Ovary (tissue), 9 donors: ENCODE measurements around the gene REEP6. TPM values are rescaled to one million over a fixed set of nuclear protein-coding genes. Genes with fewer than 3 reads are reported as not detected.

Experiments
- DNase-seq, 5 donors: peaks; one replicate each; pipeline ENCODE4 v3.0.0-alpha.2; 2019 to 2020
- H3K27ac ChIP-seq, 2 donors: fragments of 200-600 bp; one replicate each; pipeline versions ENCODE4 v1.5.1 to v1.8.0; 2019 to 2022
- H3K27me3 ChIP-seq: fragments of 200-600 bp; one replicate; pipeline ENCODE4 v1.8.0; 2022
- H3K36me3 ChIP-seq: fragments of 200-600 bp; sonication (generic); one replicate; pipeline ENCODE4 v1.5.1; 2019
- H3K4me1 ChIP-seq: one replicate; pipeline ENCODE4 v1.8.1; 2013; ENCODE audit warnings: mild to moderate bottlenecking, moderate library complexity; ENCODE audit not compliant: insufficient read depth
- H3K4me3 ChIP-seq: fragments of 200-600 bp; sonication (generic); one replicate; pipeline ENCODE4 v1.5.1; 2017
- H3K9me3 ChIP-seq, 2 donors: fragments of 200-600 bp in 1 of 2; sonication (generic) in 1 of 2; one replicate each; pipeline versions ENCODE4 v1.5.1 to v1.8.1; 2013 to 2019; ENCODE audit warnings: mild to moderate bottlenecking in 1 of 2, moderate library complexity in 1 of 2
- EP300 ChIP-seq: sonication (generic); formaldehyde crosslinking; IDR thresholded peaks from one replicate; pipeline ENCODE4 v1.6.1; 2017; ENCODE audit warnings: antibody characterized with exemption
- POLR2A ChIP-seq: fragments of 450-650 bp; IDR thresholded peaks from one replicate; pipeline ENCODE4 v1.6.1; 2017; ENCODE audit warnings: antibody characterized with exemption, mild to moderate bottlenecking, moderate library complexity
- WGBS, 3 donors: extraction: QIAGEN DNeasy Blood & Tissue Kit in 1 of 3; methylation state at CpG; one replicate each; pipeline versions ENCODE4 v1.1.5 to v1.1.7; 2013 to 2017; 5-methylcytosine and 5-hydroxymethylcytosine counted together
- intact Hi-C, 4 donors: fragments of 100-400 bp; cut with DNase I; formaldehyde crosslinking; loops; one replicate each; pipeline versions ENCODE4 v1.11.0 to v1.15.1; 2022 to 2023
- polyA plus RNA-seq, 2 donors: library from polyadenylated mRNA; stranded (reverse); fragments of 200-250 nt in 1 of 2; fragments of 350-450 nt in 1 of 2; fragmentation: Illumina TruSeq in 1 of 2; extraction: RNeasy Lipid Tissue Mini Kit (QIAGEN cat#74804) in 1 of 2; gene quantifications; one replicate each; pipeline ENCODE4 v1.2.3, GENCODE V29; 2013 to 2014
- total RNA-seq, 7 donors: library from RNA; depleted of rRNA in 2 of 7; stranded (reverse); fragments of >200 nt in 2 of 7; fragmentation: NEBNext Ultra II Directional in 3 of 7; extraction: Animal tissue kit (Norgen Biotek cat#: 25700) in 3 of 7; gene quantifications; one replicate each; pipeline versions ENCODE4 v1.1.0 to v1.2.4, GENCODE V29; 2016 to 2023
- TF ChIP-seq, protein P1 (sequence below), 3 donors: fragments of 450-650 bp in 2 of 3; fragments of 200-600 bp in 1 of 3; IDR thresholded peaks; one replicate each; pipeline versions ENCODE4 v1.5.1 to v1.8.0; 2016 to 2022; ENCODE audit warnings: antibody characterized with exemption in 3 of 3, mild to moderate bottlenecking in 1 of 3
- donor health status: DM: no; HTN: no; CAD: no; lungs with moderate emphysema.
- donor health status: DM: no; HTN: no; CAD: no.
- donor health status: Bipolar disorder and iron deficiency.
- donor health status: DM: yes; HTN: yes; CAD: no.
- donor health status: DM: no; HTN: no; CAD: no.
- donor health status: DM: yes; HTN: yes; CAD: no.

The REEP6 gene
- total and polyA plus RNA-seq, 9 donors = 2.9 to 13.0 (median 9.2) TPM

DNA sequence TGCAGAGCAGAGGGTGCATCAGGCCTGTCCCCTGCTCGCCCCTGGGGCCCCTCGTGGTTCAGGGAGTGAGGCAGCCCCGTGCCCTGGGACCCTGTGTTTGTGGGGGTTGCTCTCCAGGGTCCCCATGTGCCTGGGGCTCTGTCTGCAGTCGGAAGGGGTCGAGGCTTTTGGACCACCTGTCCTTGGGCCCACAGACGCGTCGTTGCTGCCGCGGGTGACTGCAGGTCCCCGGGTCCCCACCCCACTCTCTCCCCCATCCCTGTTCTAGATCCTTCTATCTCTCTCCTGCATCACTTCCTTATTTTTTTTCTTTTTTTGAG lies 2.7 kb upstream of the REEP6 start:
- Histone ChIP-seq H3K27me3 (no peaks in the 10 kb centered on the region), H3K9me3 (no peaks in the 10 kb centered on the region), H3K4me1 (peaks cover 19% of the 10 kb centered on the region), H3K4me3 (no peak overlapping the region), H3K27ac (no peak overlapping the region), H3K36me3 (no peaks in the 10 kb centered on the region)
- WGBS, 3 donors = 89 to 93% (median 89%) methylated on average over 11 of the region's 11 CpGs
- TF ChIP-seq POLR2A = no peak
- no peak for TF ChIP-seq EP300
- TF ChIP-seq, protein P1, sequence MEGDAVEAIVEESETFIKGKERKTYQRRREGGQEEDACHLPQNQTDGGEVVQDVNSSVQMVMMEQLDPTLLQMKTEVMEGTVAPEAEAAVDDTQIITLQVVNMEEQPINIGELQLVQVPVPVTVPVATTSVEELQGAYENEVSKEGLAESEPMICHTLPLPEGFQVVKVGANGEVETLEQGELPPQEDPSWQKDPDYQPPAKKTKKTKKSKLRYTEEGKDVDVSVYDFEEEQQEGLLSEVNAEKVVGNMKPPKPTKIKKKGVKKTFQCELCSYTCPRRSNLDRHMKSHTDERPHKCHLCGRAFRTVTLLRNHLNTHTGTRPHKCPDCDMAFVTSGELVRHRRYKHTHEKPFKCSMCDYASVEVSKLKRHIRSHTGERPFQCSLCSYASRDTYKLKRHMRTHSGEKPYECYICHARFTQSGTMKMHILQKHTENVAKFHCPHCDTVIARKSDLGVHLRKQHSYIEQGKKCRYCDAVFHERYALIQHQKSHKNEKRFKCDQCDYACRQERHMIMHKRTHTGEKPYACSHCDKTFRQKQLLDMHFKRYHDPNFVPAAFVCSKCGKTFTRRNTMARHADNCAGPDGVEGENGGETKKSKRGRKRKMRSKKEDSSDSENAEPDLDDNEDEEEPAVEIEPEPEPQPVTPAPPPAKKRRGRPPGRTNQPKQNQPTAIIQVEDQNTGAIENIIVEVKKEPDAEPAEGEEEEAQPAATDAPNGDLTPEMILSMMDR (IDR thresholded peaks at IDR 0.05) = no peak
- intact Hi-C loops = no loop called here
- peak in 3 of 5 donors; percentile 15 to 42 (median 29) for DNase-seq

DNA sequence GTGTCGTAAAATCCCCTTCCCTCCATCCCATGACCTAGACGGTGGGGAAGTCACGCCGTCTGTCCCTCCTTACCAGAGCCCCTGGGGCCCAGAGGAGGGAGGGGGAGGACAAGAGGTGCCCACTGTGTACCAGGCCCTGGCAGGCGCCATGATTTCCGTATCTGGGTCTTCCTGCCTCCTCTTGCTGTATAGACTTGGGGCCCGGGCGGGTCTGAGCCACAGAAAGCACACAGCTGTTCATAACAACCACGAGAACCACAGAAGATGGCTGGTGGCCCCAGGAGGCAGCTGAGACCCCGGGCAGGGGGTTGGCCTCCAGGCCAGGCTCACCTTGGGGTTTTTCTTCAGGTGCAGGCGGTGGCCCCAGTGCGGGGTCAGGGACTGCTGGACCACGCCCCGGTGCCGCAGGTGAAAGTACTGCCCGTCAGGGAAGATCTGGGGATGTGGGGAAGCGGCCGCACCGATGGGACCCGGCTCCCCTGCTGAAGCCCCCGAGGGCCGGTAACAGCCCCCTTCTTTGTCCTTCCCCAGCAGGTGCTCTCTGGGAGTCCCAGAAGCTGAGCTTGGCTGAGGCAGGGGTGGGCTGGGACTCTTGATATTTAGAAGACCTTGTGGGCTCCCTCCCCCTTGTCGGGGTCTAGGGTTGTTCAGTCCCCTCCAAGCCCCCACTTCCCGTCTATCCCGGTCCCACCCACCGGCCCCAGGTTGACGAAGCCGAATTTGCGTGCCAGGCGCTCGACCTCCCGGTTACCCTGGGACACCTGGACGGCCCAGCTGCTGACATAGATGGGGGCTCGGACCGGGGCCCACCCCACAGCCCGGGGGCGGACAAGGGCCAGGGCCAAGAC lies 1.3 kb upstream of the REEP6 start:
- intact Hi-C loops = no loop called here
- no peaks in the 10 kb centered on the region for H3K36me3 ChIP-seq
- H3K9me3 ChIP-seq = no peaks in the 10 kb centered on the region
- WGBS, 3 donors = 21 to 26% (median 25%) methylated on average over 35 to 37 of the region's 37 CpGs
- H3K4me1 ChIP-seq = peaks cover 21% of the 10 kb centered on the region
- H3K4me3 ChIP-seq = peak overlapping the region; percentile 60
- TF ChIP-seq EP300 (no peak), POLR2A (no peak)
- TF ChIP-seq, protein P1 (IDR thresholded peaks at IDR 0.05) = no peak
- H3K27ac ChIP-seq = peak overlapping the region; percentile 44 to 63
- peak in 1 of 5 donors; percentile 47 for DNase-seq
- no peaks in the 10 kb centered on the region for H3K27me3 ChIP-seq

DNA sequence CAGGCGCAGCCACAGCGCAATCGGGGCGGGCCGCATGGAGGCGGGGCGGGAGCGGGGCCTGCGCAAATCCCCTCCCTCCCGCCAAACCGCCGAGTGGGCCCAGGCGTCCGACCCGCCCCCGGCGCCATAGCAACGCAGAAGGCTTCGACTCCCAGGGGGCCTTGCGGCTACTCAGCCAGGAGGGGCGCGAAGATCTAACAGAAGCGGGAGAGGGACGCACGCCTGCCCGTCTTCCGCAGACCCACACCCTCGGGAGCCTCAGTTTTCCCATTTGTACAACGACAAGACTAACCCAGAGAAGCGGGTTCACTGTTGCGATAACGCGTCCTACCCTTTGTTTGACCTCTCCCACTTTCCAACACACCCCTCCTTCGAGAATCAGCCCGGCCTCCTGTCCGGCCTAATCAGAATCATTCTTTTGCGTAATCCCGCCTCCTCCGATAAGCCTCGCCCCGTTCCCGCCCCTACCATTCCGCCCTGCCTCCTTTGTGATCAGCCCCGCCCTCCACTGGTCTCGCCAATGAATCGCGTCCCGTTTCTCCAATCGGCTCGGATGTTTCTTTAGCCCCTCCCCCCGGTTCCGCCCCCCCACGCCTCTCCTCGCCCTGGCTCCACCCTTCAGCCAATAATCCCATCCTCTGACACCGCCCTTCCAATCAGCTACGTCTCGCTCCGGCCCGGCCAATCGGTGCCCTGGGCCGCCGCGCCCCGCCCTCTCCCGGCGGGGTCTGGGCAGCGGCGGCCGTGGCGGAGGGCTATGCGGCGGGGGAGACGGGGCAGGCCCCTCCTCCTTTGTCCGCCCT lies 469 bp upstream of the REEP6 start, which contains the start of gene PCSK4:
Gene PCSK4, minus strand, starts transcription at position 40 of the 803 bp plus-strand sequence. Its CDS starts 4 bp downstream, at position 36.
- Histone ChIP-seq H3K36me3 (no peaks in the 10 kb centered on the region), H3K9me3 (no peaks in the 10 kb centered on the region), H3K27me3 (no peaks in the 10 kb centered on the region), H3K27ac (peak within 1 kb of the TSS; percentile 44 to 63), H3K4me3 (peak within 1 kb of the TSS; percentile 60), H3K4me1 (peaks cover 21% of the 10 kb centered on the region)
- peak; percentile 99 to 100 (median 99) for DNase-seq
- 0 to 1% (median 1%) methylated on average over 66 to 74 of the region's 74 CpGs for WGBS, 3 donors
- intact Hi-C loops = no loop called here
- TF ChIP-seq EP300 (no peak), POLR2A (no peak)
- TF ChIP-seq, protein P1 (IDR thresholded peaks at IDR 0.05) = peak in 1 of 3 donors; percentile 10

DNA sequence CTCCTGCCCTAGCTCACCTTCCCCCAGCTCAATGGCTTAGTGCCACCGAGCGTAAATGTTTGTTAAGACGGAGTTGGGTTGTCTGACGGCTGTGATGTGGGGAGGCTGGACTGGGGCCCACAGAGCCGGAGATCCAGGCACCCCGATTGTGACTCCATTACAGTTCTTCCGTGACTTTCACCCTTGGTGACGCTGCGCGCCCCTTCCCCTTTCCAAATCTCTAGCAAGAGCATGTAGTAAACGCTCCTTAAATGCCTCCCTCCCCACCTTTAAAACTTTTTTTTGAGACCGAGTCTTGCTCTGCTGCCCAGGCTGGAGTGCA lies 829 bp downstream of the REEP6 start:
- H3K27me3 ChIP-seq = no peaks in the 10 kb centered on the region
- 45 to 55% (median 47%) methylated on average over 12 of the region's 12 CpGs for WGBS, 3 donors
- TF ChIP-seq, protein P1 (IDR thresholded peaks at IDR 0.05) = no peak
- TF ChIP-seq POLR2A (no peak), EP300 (no peak)
- DNase-seq = peak in 2 of 5 donors; percentile 59
- H3K4me1 ChIP-seq = peaks cover 21% of the 10 kb centered on the region
- no peaks in the 10 kb centered on the region for H3K36me3 ChIP-seq
- intact Hi-C loops = no loop called here
- H3K9me3 ChIP-seq = no peaks in the 10 kb centered on the region
- no peak overlapping the region for H3K4me3 ChIP-seq
- no peak overlapping the region for H3K27ac ChIP-seq
